Measurements from ENCODE around the gene NBAS. TPM values are rescaled to one million over a fixed set of nuclear protein-coding genes. Genes with fewer than 3 reads are reported as not detected.

NBAS gene
- total and polyA plus RNA-seq, 9 of the 15 experiments (the other 6 are each of a cell fraction or from before 2014, with no cell fraction given): 15.3 to 94.4 (median 69.9) TPM

GRCh38 chr2:15556311-15556930 lies 4.7 kb downstream of the NBAS start (continued):
- TF ChIP-seq HOMEZ (CRISPR knock-in tag; IDR thresholded peaks at IDR 0.05): no peak
- TF ChIP-seq NFYB (IDR thresholded peaks at IDR 0.05; ENCODE audit: extremely low read depth, insufficient read length): no peak
- TF ChIP-seq CHD4 (IDR thresholded peaks at IDR 0.05; ENCODE audit: insufficient read depth, insufficient replicate concordance, low read depth, low read length, poor library complexity, severe bottlenecking): no peak
- TF ChIP-seq FUS (optimal IDR thresholded peaks at IDR 0.05; ENCODE audit: low read depth, low read length): no peak
- peak; percentile 92 for TF ChIP-seq KLF16 (IDR thresholded peaks at IDR 0.05)
- TF ChIP-seq TAL1 (IDR thresholded peaks at IDR 0.05): peak; percentile 98
- TF ChIP-seq THAP12 (CRISPR knock-in tag; IDR thresholded peaks at IDR 0.05): no peak
- peak; percentile 93 for TF ChIP-seq STAT5A (IDR thresholded peaks at IDR 0.05; ENCODE audit: borderline replicate concordance, low read length)
- TF ChIP-seq SMAD1 (IDR thresholded peaks at IDR 0.05; ENCODE audit: low read depth, low read length, partially characterized antibody): no peak
- TF ChIP-seq PTBP1 (IDR thresholded peaks at IDR 0.05; ENCODE audit: low read depth, low read length): no peak
- no peak for TF ChIP-seq JUNB (CRISPR knock-in tag; conservative IDR thresholded peaks at IDR 0.05)
- no peak for TF ChIP-seq ZNF239 (CRISPR knock-in tag; IDR thresholded peaks at IDR 0.05)
- TF ChIP-seq FIP1L1 (IDR thresholded peaks at IDR 0.05; ENCODE audit: low read depth, low read length, poor library complexity, severe bottlenecking): no peak
- no peak for TF ChIP-seq RBM34 (IDR thresholded peaks at IDR 0.05; ENCODE audit: borderline replicate concordance, insufficient read depth, low read length)
- TF ChIP-seq ZNF121 (CRISPR knock-in tag; conservative IDR thresholded peaks at IDR 0.05): no peak
- TF ChIP-seq HNRNPUL1 (IDR thresholded peaks at IDR 0.05; ENCODE audit: low read length): no peak
- TF ChIP-seq PML (IDR thresholded peaks at IDR 0.05; ENCODE audit: low read length): peak; percentile 98
- TF ChIP-seq MTA3 (IDR thresholded peaks at IDR 0.05; ENCODE audit: borderline replicate concordance): no peak
- TF ChIP-seq SRSF9 (IDR thresholded peaks at IDR 0.05; ENCODE audit: borderline replicate concordance, low read depth, low read length): no peak
- TF ChIP-seq ZNF740 (CRISPR knock-in tag; IDR thresholded peaks at IDR 0.05): no peak
- no peak for TF ChIP-seq ZNF740 (tag; IDR thresholded peaks at IDR 0.05)
- TF ChIP-seq MLX (CRISPR knock-in tag; conservative IDR thresholded peaks at IDR 0.05): no peak
- no peak for TF ChIP-seq THRAP3 (IDR thresholded peaks at IDR 0.05; ENCODE audit: borderline replicate concordance)

All from K562 (cell line).